ENCODE data around the gene NAALADL2. TPM values are rescaled to one million over a fixed set of nuclear protein-coding genes. Genes with fewer than 3 reads are reported as not detected.

The NAALADL2 gene
- total RNA-seq, 1 experiment from 2014 or later = 1.6 TPM

DNA sequence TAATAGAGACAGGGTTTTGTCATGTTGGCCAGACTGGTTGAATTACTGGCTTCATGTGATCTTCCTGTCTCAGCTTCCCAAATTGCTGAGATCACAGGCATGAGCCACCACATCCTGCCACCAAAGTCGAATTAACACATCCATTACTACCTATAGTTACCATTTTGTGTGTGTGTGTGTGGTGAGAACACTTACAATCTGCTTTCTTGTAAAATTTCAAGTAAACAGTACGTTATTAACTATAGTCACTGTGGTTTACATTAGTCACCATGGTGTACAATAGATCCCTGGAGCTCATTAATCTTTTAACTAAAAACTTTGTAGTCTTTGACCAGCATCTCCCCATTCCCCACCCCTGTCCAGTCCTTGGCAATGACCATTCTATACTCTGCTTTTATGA is 270.0 kb downstream of the NAALADL2 start:
- Histone ChIP-seq H4K20me1 (ENCODE audit: control insufficient read depth, insufficient read depth, insufficient read length) (no peaks in the 10 kb centered on the region), H3K56ac (ENCODE audit: insufficient read length, low read depth, low read length) (no peak overlapping the region), H3K4ac (ENCODE audit: low read depth, low read length) (no peak overlapping the region), H2AFZ (ENCODE audit: low read length) (no peak overlapping the region), H3K9me3 (ENCODE audit: control insufficient read depth, low read depth, low read length) (no peaks in the 10 kb centered on the region), H3K79me2 (ENCODE audit: insufficient read depth, low read length) (no peaks in the 10 kb centered on the region), H3K27me3 (ENCODE audit: insufficient read depth, low read length) (no peaks in the 10 kb centered on the region), H4K8ac (replicated peaks; ENCODE audit: insufficient read length, low read depth, low read length) (no peak overlapping the region), H3K23me2 (ENCODE audit: insufficient read length, low read depth, low read length, poor library complexity, severe bottlenecking) (no peaks in the 10 kb centered on the region), H4K91ac (ENCODE audit: insufficient read length, low read depth, low read length) (no peak overlapping the region), H4K5ac (ENCODE audit: insufficient read length, low read depth, low read length) (no peak overlapping the region), H3K14ac (ENCODE audit: insufficient read depth, low read length) (no peak overlapping the region), H2BK120ac (ENCODE audit: low read depth, low read length, poor library complexity, severe bottlenecking) (no peak overlapping the region), H3K4me1 (ENCODE audit: insufficient read depth, low read length) (no peaks in the 10 kb centered on the region), H3K9ac (ENCODE audit: extremely low read depth, insufficient read length, low read length) (no peak overlapping the region), H3K4me2 (ENCODE audit: insufficient read depth, insufficient read length, low read length) (no peak overlapping the region), H3T11ph (ENCODE audit: low read length) (no peak overlapping the region), H2BK5ac (ENCODE audit: insufficient read length, low read length) (no peak overlapping the region), H3K23ac (ENCODE audit: insufficient read length, low read depth, low read length) (no peak overlapping the region), H2BK12ac (ENCODE audit: insufficient read length, low read depth, low read length) (no peak overlapping the region), H2AK5ac (ENCODE audit: insufficient read length, low read length) (no peak overlapping the region), H3K18ac (ENCODE audit: insufficient read length, low read depth, low read length) (no peak overlapping the region), H2BK20ac (ENCODE audit: low read depth, low read length, poor library complexity, severe bottlenecking) (no peak overlapping the region), H3K27ac (ENCODE audit: insufficient read length, low read depth, low read length) (no peak overlapping the region), H3K79me1 (ENCODE audit: insufficient read depth, low read depth, low read length, poor library complexity, severe bottlenecking) (no peaks in the 10 kb centered on the region), H2BK15ac (ENCODE audit: low read depth, low read length) (no peak overlapping the region)
- no peak overlapping the region for H3K4me3 Mint-ChIP-seq
- peaks cover 1% of the 10 kb centered on the region; the same call in 1 of the 2 replicates for H3K27me3 Mint-ChIP-seq (ENCODE audit: low read depth)
- H3K27ac Mint-ChIP-seq = no peak overlapping the region
- no peak for DNase-seq
- H3K4me1 Mint-ChIP-seq = no peaks in the 10 kb centered on the region
- H3K9me3 Mint-ChIP-seq = peaks cover 23 to 24% of the 10 kb centered on the region in 2 experiments
- peaks cover 4 to 24% (median 12%) of the 10 kb centered on the region in 3 experiments for H3K36me3 Mint-ChIP-seq (ENCODE audit: insufficient read depth in 1 of 3, low read depth in 3 of 3)
- no CpG with 5 or more reads among the region's 2 CpGs for WGBS (ENCODE audit: extremely low coverage, insufficient read length, low lambda C conversion rate)
- TF ChIP-seq, protein P1, sequence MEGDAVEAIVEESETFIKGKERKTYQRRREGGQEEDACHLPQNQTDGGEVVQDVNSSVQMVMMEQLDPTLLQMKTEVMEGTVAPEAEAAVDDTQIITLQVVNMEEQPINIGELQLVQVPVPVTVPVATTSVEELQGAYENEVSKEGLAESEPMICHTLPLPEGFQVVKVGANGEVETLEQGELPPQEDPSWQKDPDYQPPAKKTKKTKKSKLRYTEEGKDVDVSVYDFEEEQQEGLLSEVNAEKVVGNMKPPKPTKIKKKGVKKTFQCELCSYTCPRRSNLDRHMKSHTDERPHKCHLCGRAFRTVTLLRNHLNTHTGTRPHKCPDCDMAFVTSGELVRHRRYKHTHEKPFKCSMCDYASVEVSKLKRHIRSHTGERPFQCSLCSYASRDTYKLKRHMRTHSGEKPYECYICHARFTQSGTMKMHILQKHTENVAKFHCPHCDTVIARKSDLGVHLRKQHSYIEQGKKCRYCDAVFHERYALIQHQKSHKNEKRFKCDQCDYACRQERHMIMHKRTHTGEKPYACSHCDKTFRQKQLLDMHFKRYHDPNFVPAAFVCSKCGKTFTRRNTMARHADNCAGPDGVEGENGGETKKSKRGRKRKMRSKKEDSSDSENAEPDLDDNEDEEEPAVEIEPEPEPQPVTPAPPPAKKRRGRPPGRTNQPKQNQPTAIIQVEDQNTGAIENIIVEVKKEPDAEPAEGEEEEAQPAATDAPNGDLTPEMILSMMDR (conservative IDR thresholded peaks at IDR 0.05) = no peak

All from H9 (cell line).